B cell (primary cell): Measurements from ENCODE around the gene TIMELESS. TPM values are rescaled to one million over a fixed set of nuclear protein-coding genes. Genes with fewer than 3 reads are reported as not detected.

Experiments
- polyA plus RNA-seq: library from polyadenylated mRNA; depleted of rRNA; stranded (reverse); fragments of >200 nt; gene quantifications from 2 replicates; pipeline ENCODE4 v1.2.3, GENCODE V29; 2012
- total RNA-seq, 2 donors: library from RNA; stranded (reverse); fragments of 120-200 nt in 1 of 2; gene quantifications; 1 replicate in 1 of 2; 2 replicates in 1 of 2; pipeline versions ENCODE4 v1.2.3 to v1.2.4, GENCODE V29; 2013 to 2022

The TIMELESS gene
- total and polyA plus RNA-seq, 2 donors (not counting 1 experiment from before 2014, with no cell fraction given) = 17.2 to 44.4 TPM

Other genes with a start within 250 kb of the TIMELESS start
- 129 and 134 TPM in 2 replicates for gene RNF41, start 227.5 kb downstream of the TIMELESS start, total RNA-seq
- gene RNF41, start 227.5 kb downstream of the TIMELESS start, polyA plus RNA-seq = 107 and 113 TPM in 2 replicates
- gene NABP2, start 225.1 kb downstream of the TIMELESS start, total RNA-seq = 12.4 and 14.9 TPM in 2 replicates
- gene NABP2, start 225.1 kb downstream of the TIMELESS start, polyA plus RNA-seq = 13.1 and 16.1 TPM in 2 replicates
- 0.41 and 0.69 TPM in 2 replicates for gene SLC39A5, start 219.4 kb downstream of the TIMELESS start, total RNA-seq
- 0.92 and 0.97 TPM in 2 replicates for gene SLC39A5, start 219.4 kb downstream of the TIMELESS start, polyA plus RNA-seq
- 46.5 and 54.6 TPM in 2 replicates for gene ANKRD52, start 191.0 kb downstream of the TIMELESS start, total RNA-seq
- 16.3 and 17.9 TPM in 2 replicates for gene ANKRD52, start 191.0 kb downstream of the TIMELESS start, polyA plus RNA-seq
- gene COQ10A, start 182.5 kb downstream of the TIMELESS start, total RNA-seq = 73.5 and 76.3 TPM in 2 replicates
- 73.6 and 84.5 TPM in 2 replicates for gene COQ10A, start 182.5 kb downstream of the TIMELESS start, polyA plus RNA-seq
- 151 and 154 TPM in 2 replicates for gene CS, start 149.1 kb downstream of the TIMELESS start, total RNA-seq
- gene CS, start 149.1 kb downstream of the TIMELESS start, polyA plus RNA-seq = 114 and 157 TPM in 2 replicates
- 89.0 and 91.2 TPM in 2 replicates for gene CNPY2, start 133.4 kb downstream of the TIMELESS start, total RNA-seq
- gene CNPY2, start 133.4 kb downstream of the TIMELESS start, polyA plus RNA-seq = 52.9 and 61.9 TPM in 2 replicates
- 216 and 230 TPM in 2 replicates for gene PAN2, start 115.4 kb downstream of the TIMELESS start, total RNA-seq
- gene PAN2, start 115.4 kb downstream of the TIMELESS start, polyA plus RNA-seq = 211 and 266 TPM in 2 replicates
- 18.5 and 20.5 TPM in 2 replicates for gene IL23A, start 110.5 kb downstream of the TIMELESS start, total RNA-seq
- gene IL23A, start 110.5 kb downstream of the TIMELESS start, polyA plus RNA-seq = 24.9 and 32.6 TPM in 2 replicates
- 298 and 309 TPM in 2 replicates for gene STAT2, start 89.3 kb downstream of the TIMELESS start, total RNA-seq
- gene STAT2, start 89.3 kb downstream of the TIMELESS start, polyA plus RNA-seq = 252 and 261 TPM in 2 replicates
- gene APOF, start 86.6 kb downstream of the TIMELESS start, total RNA-seq = not detected in 2 replicates
- gene APOF, start 86.6 kb downstream of the TIMELESS start, polyA plus RNA-seq = not detected in 2 replicates
- not detected in 2 replicates for gene MIP, start 5.2 kb upstream of the TIMELESS start, total RNA-seq
- gene MIP, start 5.2 kb upstream of the TIMELESS start, polyA plus RNA-seq = not detected in 2 replicates
- gene SPRYD4, start 19.2 kb upstream of the TIMELESS start, total RNA-seq = 7.4 and 8.0 TPM in 2 replicates
- gene SPRYD4, start 19.2 kb upstream of the TIMELESS start, polyA plus RNA-seq = 3.7 and 4.2 TPM in 2 replicates
- gene GLS2, start 38.7 kb upstream of the TIMELESS start, total RNA-seq = 5.3 and 7.2 TPM in 2 replicates
- gene GLS2, start 38.7 kb upstream of the TIMELESS start, polyA plus RNA-seq = 3.6 and 5.3 TPM in 2 replicates
- gene RBMS2, start 72.4 kb upstream of the TIMELESS start, total RNA-seq = 5.0 and 7.6 TPM in 2 replicates
- 0.81 and 1.2 TPM in 2 replicates for gene RBMS2, start 72.4 kb upstream of the TIMELESS start, polyA plus RNA-seq
- 280 and 284 TPM in 2 replicates for gene BAZ2A, start 180.9 kb upstream of the TIMELESS start, total RNA-seq
- 95.7 and 138 TPM in 2 replicates for gene BAZ2A, start 180.9 kb upstream of the TIMELESS start, polyA plus RNA-seq
- gene ATP5F1B, start 196.6 kb upstream of the TIMELESS start, total RNA-seq = 217 and 230 TPM in 2 replicates
- 378 and 465 TPM in 2 replicates for gene ATP5F1B, start 196.6 kb upstream of the TIMELESS start, polyA plus RNA-seq
- 121 and 124 TPM in 2 replicates for gene PTGES3, start 238.9 kb upstream of the TIMELESS start, total RNA-seq
- 35.3 and 46.7 TPM in 2 replicates for gene PTGES3, start 238.9 kb upstream of the TIMELESS start, polyA plus RNA-seq